Liver (tissue), 3 donors: Measurements from ENCODE around the gene WDR81.

Source experiments
- CTCF ChIP-seq: fragments of 150-350 bp; IDR thresholded peaks from 2 replicates; pipeline ENCODE4 v1.5.1; 2017; ENCODE audit warnings: improper control_type of control experiment, low read depth, low read length; ENCODE audit not compliant: missing input control
- FOXA1 ChIP-seq: IDR thresholded peaks from 2 replicates; pipeline ENCODE4 v1.6.1; 2016; ENCODE audit warnings: antibody characterized with exemption
- GABPA ChIP-seq, 2 donors: IDR thresholded peaks in 1 of 2; conservative IDR thresholded peaks in 1 of 2; 2 replicates each; pipeline ENCODE4 v1.6.1; 2016; ENCODE audit warnings: antibody characterized with exemption in 2 of 2, mild to moderate bottlenecking in 1 of 2, moderate library complexity in 1 of 2
- NR2F2 ChIP-seq: IDR thresholded peaks from 2 replicates; pipeline ENCODE4 v1.6.1; 2016; ENCODE audit warnings: antibody characterized with exemption
- RAD21 ChIP-seq, 2 donors: IDR thresholded peaks; 2 replicates each; pipeline ENCODE4 v1.6.1; 2016; ENCODE audit warnings: antibody characterized with exemption in 2 of 2, mild to moderate bottlenecking in 2 of 2
- REST ChIP-seq: IDR thresholded peaks from 2 replicates; pipeline ENCODE4 v1.6.1; 2016; ENCODE audit warnings: antibody characterized with exemption, mild to moderate bottlenecking
- SP1 ChIP-seq: IDR thresholded peaks from 2 replicates; pipeline ENCODE4 v1.6.1; 2018; ENCODE audit warnings: antibody characterized with exemption, mild to moderate bottlenecking
- YY1 ChIP-seq: IDR thresholded peaks from 2 replicates; pipeline ENCODE4 v1.6.1; 2016; ENCODE audit warnings: antibody characterized with exemption, mild to moderate bottlenecking
- ZBTB33 ChIP-seq: IDR thresholded peaks from 2 replicates; pipeline ENCODE4 v1.6.1; 2016; ENCODE audit warnings: antibody characterized with exemption
- donor health status: healthy.
- donor health status: healthy.

- no peak for TF ChIP-seq CTCF
- TF ChIP-seq REST = no peak
- TF ChIP-seq NR2F2 = no peak
- TF ChIP-seq ZBTB33 = no peak
- no peak for TF ChIP-seq GABPA (IDR thresholded peaks at IDR 0.05 in 1 of 2, conservative IDR thresholded peaks at IDR 0.05 in 1 of 2)
- no peak for TF ChIP-seq RAD21 (IDR thresholded peaks at IDR 0.05)
- no peak for TF ChIP-seq FOXA1
- TF ChIP-seq YY1 = no peak
- no peak for TF ChIP-seq SP1
Measured at GRCh38 chr17:1697681-1698080, 26.8 kb upstream of the WDR81 start.
